CD4-positive, alpha-beta memory T cell (primary cell): Measurements from ENCODE around the gene MRPS11. TPM values are rescaled to one million over a fixed set of nuclear protein-coding genes. Genes with fewer than 3 reads are reported as not detected.
A peak's percentile ranks its signal among the peaks of the same experiment; 100 is the strongest.
"Not testable (repeated sequence)": the region's sequence is repeated elsewhere in the genome, so short reads cannot be mapped to it uniquely, and the experiment has no call there.

ENCODE experiments used
- CTCF ChIA-PET: fragments of 350-600 bp; sonication (Branson Sonifier 250); formaldehyde crosslinking; loops from one replicate; lab custom pipeline; 2021; ENCODE audit warnings: inconsistent platforms; ENCODE audit not compliant: partially characterized antibody; lab: Charles Lee
- POLR2A ChIA-PET: fragments of 350-600 bp; sonication (Branson Sonifier 250); formaldehyde crosslinking; loops from one replicate; lab custom pipeline; 2021; ENCODE audit not compliant: partially characterized antibody; lab: Charles Lee
- DNase-seq, 5 donors: peaks; one replicate each; pipeline versions ENCODE4 v3.0.0 to v3.0.0-alpha.2; 2020 to 2022; ENCODE audit warnings: mixed read lengths in 1 of 5
- H3K27ac ChIP-seq: one replicate; pipeline ENCODE4 v1.7.0; 2013; ENCODE audit warnings: low read depth, low read length
- H3K27me3 ChIP-seq: 2 replicates; pipeline ENCODE4 v1.7.0; 2013; ENCODE audit warnings: mild to moderate bottlenecking, low read length, moderate library complexity; ENCODE audit not compliant: insufficient read depth
- H3K36me3 ChIP-seq: 2 replicates; pipeline ENCODE4 v1.7.0; 2013; ENCODE audit warnings: mild to moderate bottlenecking, low read length, moderate library complexity; ENCODE audit not compliant: insufficient read depth
- H3K4me1 ChIP-seq: 2 replicates; pipeline ENCODE4 v1.7.0; 2013; ENCODE audit warnings: mild to moderate bottlenecking, low read length, moderate library complexity; ENCODE audit not compliant: insufficient read depth
- H3K4me3 ChIP-seq, 2 donors: one replicate each; pipeline ENCODE4 v1.7.0; 2013; ENCODE audit warnings: low read length in 2 of 2, mild to moderate bottlenecking in 1 of 2
- H3K9me3 ChIP-seq, 2 donors: one replicate each; pipeline ENCODE4 v1.7.0; 2013; ENCODE audit warnings: low read length in 2 of 2, control low read depth in 1 of 2; ENCODE audit not compliant: control insufficient read depth in 1 of 2
- H3K27ac Mint-ChIP-seq, 7 donors: one replicate each; pipeline ENCODE4 v1.8.0; 2020 to 2021; ENCODE audit warnings: mixed read lengths in 7 of 7, mild to moderate bottlenecking in 6 of 7, inconsistent platforms in 3 of 7, moderate library complexity in 3 of 7
- H3K27me3 Mint-ChIP-seq, 2 donors: one replicate each; pipeline ENCODE4 v1.8.0; 2020 to 2021; ENCODE audit warnings: mixed read lengths in 2 of 2
- H3K36me3 Mint-ChIP-seq, 2 donors: one replicate each; pipeline ENCODE4 v1.8.0; 2020 to 2021; ENCODE audit warnings: mixed read lengths in 2 of 2, inconsistent platforms in 1 of 2, mild to moderate bottlenecking in 1 of 2
- H3K4me1 Mint-ChIP-seq, 4 donors: one replicate each; pipeline ENCODE4 v1.8.0; 2020 to 2021; ENCODE audit warnings: mixed read lengths in 4 of 4, mild to moderate bottlenecking in 1 of 4
- H3K4me3 Mint-ChIP-seq, 8 donors: one replicate each; pipeline ENCODE4 v1.8.0; 2020 to 2021; ENCODE audit warnings: mixed read lengths in 8 of 8, mild to moderate bottlenecking in 7 of 8, moderate library complexity in 6 of 8, inconsistent platforms in 3 of 8
- H3K9me3 Mint-ChIP-seq, 8 donors: one replicate each; pipeline ENCODE4 v1.8.0; 2020 to 2021; ENCODE audit warnings: mixed read lengths in 8 of 8, mild to moderate bottlenecking in 5 of 8, inconsistent platforms in 3 of 8, moderate library complexity in 1 of 8
- intact Hi-C: fragments of 100-400 bp; cut with micrococcal nuclease; formaldehyde crosslinking; loops from one replicate; pipeline ENCODE4 v1.15.1; 2023
- polyA plus RNA-seq, 2 donors: library from polyadenylated mRNA; unstranded; fragments of 300-500 nt; fragmentation: Illumina TruSeq; gene quantifications; one replicate each; pipeline ENCODE4 v1.2.3, GENCODE V29; 2021
- total RNA-seq, 2 experiments: library from RNA; stranded (reverse); gene quantifications; one replicate each; pipeline ENCODE4 v1.2.3, GENCODE V29; 2021

The MRPS11 gene
- total and polyA plus RNA-seq, 4 experiments from 2014 or later = 27.5 to 63.1 (median 42.6) TPM

DNA sequence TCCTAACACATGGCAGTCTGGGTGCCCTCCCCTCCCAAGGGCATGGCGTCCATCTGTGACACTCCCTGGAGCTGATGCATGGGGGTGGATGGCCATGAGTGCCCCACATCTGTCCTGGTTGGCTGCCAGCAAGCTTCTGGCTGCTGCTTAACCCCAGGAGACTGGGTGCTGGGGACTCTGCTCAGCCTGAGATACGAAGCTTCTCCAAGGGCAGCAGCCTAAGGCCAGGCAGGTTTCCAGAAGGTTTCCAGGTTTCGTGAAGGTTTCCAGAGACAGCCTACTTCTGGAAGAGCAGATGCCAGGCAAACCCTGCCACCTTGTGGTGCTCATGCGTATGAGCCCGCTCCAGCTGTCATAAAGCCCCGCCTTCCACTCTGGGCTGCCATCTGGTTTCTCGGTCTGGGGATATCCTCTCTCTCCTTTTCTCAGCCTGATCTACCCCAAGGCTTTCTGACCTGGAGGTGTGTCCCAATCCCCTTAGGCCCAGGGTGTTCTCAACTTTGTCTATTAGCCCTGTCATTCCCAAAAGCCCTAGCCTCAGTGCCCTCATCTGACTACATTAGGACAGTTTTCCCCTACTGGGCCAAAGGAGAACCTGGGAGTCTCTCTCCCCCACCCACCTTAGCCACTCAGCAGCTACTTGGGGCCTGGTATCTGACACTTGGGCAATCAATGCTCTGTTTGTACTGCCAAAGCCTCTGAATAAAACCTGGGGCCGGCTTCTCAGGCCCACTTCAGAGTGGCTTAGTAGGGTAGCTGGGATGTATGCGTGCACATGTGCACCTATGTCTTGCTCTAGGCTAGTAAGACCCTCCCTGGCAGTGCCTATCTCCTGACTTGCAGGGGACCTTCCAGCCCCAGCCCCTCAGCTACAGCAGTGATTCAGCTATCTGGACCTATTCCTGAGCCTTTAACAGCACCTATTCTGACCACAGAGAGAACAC is 12.4 kb upstream of the MRPS11 start:
- H3K9me3 Mint-ChIP-seq = no peaks in the 10 kb centered on the region
- peak in 3 of 5 donors; percentile 18 to 20 (median 20) for DNase-seq
- Histone ChIP-seq H3K27ac (no peak overlapping the region), H3K9me3 (no peaks in the 10 kb centered on the region), H3K4me1 (peaks cover 7% of the 10 kb centered on the region), H3K36me3 (peaks cover 25% of the 10 kb centered on the region), H3K27me3 (no peaks in the 10 kb centered on the region), H3K4me3 (no peak overlapping the region)
- H3K27me3 Mint-ChIP-seq = peaks cover 0 to under 1% of the 10 kb centered on the region in 2 donors
- peaks cover 0 to 1% (median under 1%) of the 10 kb centered on the region in 4 donors for H3K4me1 Mint-ChIP-seq
- H3K4me3 Mint-ChIP-seq = no peak overlapping the region
- CTCF ChIA-PET = interaction anchor here (1.2 to 2.6 kb wide), 8 partner anchors 8 to 210 kb away, joined by 3 to 12 read pairs (median 4); partner anchors contain the start of genes MRPL46 and MRPS11
- peaks cover 16 to 25% of the 10 kb centered on the region in 2 donors for H3K36me3 Mint-ChIP-seq
- POLR2A ChIA-PET = interaction anchor here (3.6 kb wide), 1 partner anchor 12 kb away, joined by 11 read pairs; the partner anchor contains the start of genes MRPL46 and MRPS11
- H3K27ac Mint-ChIP-seq = peak overlapping the region in 1 of 7 donors; percentile 37
- intact Hi-C loops = no loop called here

DNA sequence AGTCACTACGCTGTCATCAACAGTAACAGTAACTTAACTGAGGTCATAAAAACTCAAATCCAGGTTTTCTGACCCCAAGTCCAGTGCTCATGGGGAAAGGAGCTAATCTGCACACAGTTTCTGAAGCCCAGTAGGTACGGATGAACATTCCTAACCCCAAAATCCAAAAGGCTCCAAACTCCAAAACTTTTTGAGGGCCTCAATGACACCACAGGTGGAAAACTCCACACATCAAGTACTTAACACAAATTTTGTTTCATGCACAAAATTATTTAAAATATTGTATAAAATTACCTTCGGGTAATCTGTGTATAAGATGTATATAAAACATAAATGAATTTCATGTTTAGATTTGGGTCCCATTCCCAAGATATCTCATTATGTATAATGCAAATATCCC is 10.8 kb upstream of the MRPS11 start:
- H3K9me3 Mint-ChIP-seq = no peaks in the 10 kb centered on the region
- POLR2A ChIA-PET = interaction anchor here (3.6 kb wide), 1 partner anchor 10 kb away, joined by 11 read pairs; the partner anchor contains the start of genes MRPL46 and MRPS11
- H3K36me3 ChIP-seq = peaks cover 27% of the 10 kb centered on the region
- intact Hi-C loops = no loop called here
- H3K4me3 ChIP-seq = no peak overlapping the region
- no peak for DNase-seq
- H3K9me3 ChIP-seq = no peaks in the 10 kb centered on the region
- H3K27me3 Mint-ChIP-seq = no peaks in the 10 kb centered on the region
- no peak overlapping the region for H3K4me3 Mint-ChIP-seq
- no peaks in the 10 kb centered on the region for H3K27me3 ChIP-seq
- peaks cover 19 to 38% of the 10 kb centered on the region in 2 donors for H3K36me3 Mint-ChIP-seq
- CTCF ChIA-PET = interaction anchor here (1.1 to 1.9 kb wide), 2 partner anchors 9 to 208 kb away, joined by 5 to 6 read pairs; no protein-coding TSS in a partner anchor
- no peak overlapping the region for H3K27ac Mint-ChIP-seq
- peaks cover 0 to 1% (median 0%) of the 10 kb centered on the region in 4 donors for H3K4me1 Mint-ChIP-seq
- peaks cover 7% of the 10 kb centered on the region for H3K4me1 ChIP-seq
- no peak overlapping the region for H3K27ac ChIP-seq

- Histone ChIP-seq H3K9me3 (no peaks in the 10 kb centered on the region), H3K27ac (no peak overlapping the region), H3K36me3 (peaks cover 34% of the 10 kb centered on the region), H3K27me3 (no peaks in the 10 kb centered on the region), H3K4me1 (peaks cover 26% of the 10 kb centered on the region), H3K4me3 (no peak overlapping the region)
- no peak for DNase-seq
- H3K27me3 Mint-ChIP-seq = no peaks in the 10 kb centered on the region
- H3K4me1 Mint-ChIP-seq = peaks cover 15 to 35% (median 29%) of the 10 kb centered on the region in 4 donors
- H3K4me3 Mint-ChIP-seq = peak overlapping the region in 4 of 8 donors; percentile 2 to 33 (median 18)
- H3K27ac Mint-ChIP-seq = no peak overlapping the region
- peaks cover 23 to 69% of the 10 kb centered on the region in 2 donors for H3K36me3 Mint-ChIP-seq
- H3K9me3 Mint-ChIP-seq = no peaks in the 10 kb centered on the region
- intact Hi-C loops = no loop called here
- CTCF ChIA-PET = no interaction called here
- POLR2A ChIA-PET = interaction anchor here (0.7 kb wide), 1 partner anchor 9 kb away, joined by 3 read pairs; no protein-coding TSS in a partner anchor
These were observed 3.5 kb upstream of the MRPS11 start for GRCh38 chr15:88463870-88464532.

GRCh38 chr15:88465633-88466224 is 1.8 kb upstream of the MRPS11 start:
- H3K27me3 ChIP-seq = no peaks in the 10 kb centered on the region
- no peak overlapping the region for H3K4me3 ChIP-seq
- intact Hi-C loops = loop anchor here (2.0 to 5.0 kb wide), 4 partner anchors 157 to 869 kb away; partner anchors contain the start of genes AEN, FANCI and POLG
- H3K36me3 ChIP-seq = peaks cover 20% of the 10 kb centered on the region
- peaks cover 17 to 53% of the 10 kb centered on the region in 2 donors for H3K36me3 Mint-ChIP-seq
- H3K27ac ChIP-seq = no peak overlapping the region
- H3K27ac Mint-ChIP-seq = peak overlapping the region in 3 of 7 donors; percentile 57 to 72 (median 65)
- H3K9me3 ChIP-seq = no peaks in the 10 kb centered on the region
- peaks cover 15 to 35% (median 29%) of the 10 kb centered on the region in 4 donors for H3K4me1 Mint-ChIP-seq
- POLR2A ChIA-PET = no interaction called here
- peak overlapping the region; percentile 25 to 98 (median 83) for H3K4me3 Mint-ChIP-seq
- no peak for DNase-seq
- CTCF ChIA-PET = interaction anchor here (1.5 to 1.7 kb wide), 2 partner anchors 10 to 159 kb away, joined by 5 read pairs; no protein-coding TSS in a partner anchor
- no peaks in the 10 kb centered on the region for H3K9me3 Mint-ChIP-seq
- H3K27me3 Mint-ChIP-seq = no peaks in the 10 kb centered on the region
- H3K4me1 ChIP-seq = peaks cover 29% of the 10 kb centered on the region

- H3K4me3 ChIP-seq = peak overlapping the region; percentile 87 to 90
- DNase-seq = no peak
- Mint-ChIP-seq H3K4me3 (peak overlapping the region; percentile 96 to 99 (median 98)), H3K27me3 (no peaks in the 10 kb centered on the region), H3K36me3 (peaks cover 19 to 42% of the 10 kb centered on the region in 2 donors), H3K9me3 (no peaks in the 10 kb centered on the region), H3K4me1 (peaks cover 15 to 38% (median 30%) of the 10 kb centered on the region in 4 donors), H3K27ac (peak overlapping the region; percentile 98 to 100 (median 99))
- peaks cover 29% of the 10 kb centered on the region for H3K4me1 ChIP-seq
- intact Hi-C loops = loop anchor here (1.0 to 5.0 kb wide), 6 partner anchors 78 to 867 kb away; partner anchors contain the start of genes AEN, DET1, FANCI and POLG
- no peaks in the 10 kb centered on the region for H3K9me3 ChIP-seq
- POLR2A ChIA-PET = interaction anchor here (0.6 to 2.0 kb wide), 14 partner anchors 13 to 867 kb away, joined by 3 to 18 read pairs (median 4); partner anchors contain the start of genes ABHD2, FANCI, ISG20 and POLG
- H3K27me3 ChIP-seq = no peaks in the 10 kb centered on the region
- CTCF ChIA-PET = interaction anchor here (0.9 to 2.1 kb wide), 3 partner anchors 10 to 197 kb away, joined by 4 to 10 read pairs (median 4); no protein-coding TSS in a partner anchor
- H3K27ac ChIP-seq = peak overlapping the region; percentile 93
- H3K36me3 ChIP-seq = peaks cover 23% of the 10 kb centered on the region
These were observed 524 bp downstream of the MRPS11 start for GRCh38 chr15:88467935-88468528.

DNA sequence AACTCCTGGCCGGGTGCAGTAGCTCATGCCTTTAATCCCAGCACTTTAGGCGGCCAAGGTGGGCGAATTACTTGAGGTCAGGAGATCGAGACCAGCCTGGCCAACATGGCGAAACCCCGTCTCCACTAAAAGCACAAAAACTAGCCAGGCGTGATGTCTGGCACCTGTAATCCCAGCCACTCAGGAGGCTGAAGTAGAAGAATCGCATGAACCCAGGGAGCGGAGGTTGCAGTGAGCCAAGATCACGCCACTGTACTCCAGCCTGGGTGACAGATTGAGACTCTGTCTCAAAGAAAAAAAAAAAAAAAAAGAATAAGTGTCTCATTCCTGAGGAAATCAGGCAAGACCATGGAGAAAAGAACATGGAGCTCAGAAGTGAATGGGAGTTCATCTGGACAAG is 1.2 kb downstream of the MRPS11 start:
- Mint-ChIP-seq H3K4me1 (peaks cover 15 to 38% (median 30%) of the 10 kb centered on the region in 4 donors), H3K27ac (peak overlapping the region in 1 of 7 donors; percentile 99), H3K36me3 (peaks cover 12 to 43% of the 10 kb centered on the region in 2 donors), H3K4me3 (peak overlapping the region in 5 of 8 donors; percentile 97 to 99 (median 98))
- H3K9me3 ChIP-seq, H3K27me3 Mint-ChIP-seq, H3K9me3 Mint-ChIP-seq, DNase-seq, H3K4me3 ChIP-seq, H3K27ac ChIP-seq, H3K27me3 ChIP-seq, CTCF ChIA-PET: not testable (repeated sequence)
- Histone ChIP-seq H3K4me1 (peaks cover 29% of the 10 kb centered on the region), H3K36me3 (peaks cover 22% of the 10 kb centered on the region)
- intact Hi-C loops = loop anchor here (5.0 kb wide), 3 partner anchors 154 to 774 kb away; partner anchors contain the start of genes AEN and FANCI
- POLR2A ChIA-PET = interaction anchor here (1.3 kb wide), 1 partner anchor 170 kb away, joined by 3 read pairs; the partner anchor contains the start of gene ISG20
